H9 (cell line): ENCODE results near the gene LKAAEAR1. TPM values are rescaled to one million over a fixed set of nuclear protein-coding genes. Genes with fewer than 3 reads are reported as not detected.
A peak's percentile ranks its signal among the peaks of the same experiment; 100 is the strongest.

Source experiments
- DNase-seq: peaks from one replicate; pipeline ENCODE4 v3.0.0-alpha.2; 2017
- H2AFZ ChIP-seq: one replicate; pipeline ENCODE4 v1.6.1; 2013; ENCODE audit warnings: mild to moderate bottlenecking, low read length, control low read depth, moderate library complexity
- H2AK5ac ChIP-seq: 2 replicates; pipeline ENCODE4 v1.6.1; 2013; ENCODE audit warnings: low read length, control low read depth, mixed read lengths; ENCODE audit not compliant: insufficient read length
- H2BK120ac ChIP-seq: one replicate; pipeline ENCODE4 v1.6.1; 2013; ENCODE audit warnings: low read depth, mild to moderate bottlenecking, low read length, control low read depth, inconsistent platforms; ENCODE audit not compliant: poor library complexity, severe bottlenecking
- H2BK12ac ChIP-seq: 2 replicates; pipeline ENCODE4 v1.6.1; 2013; ENCODE audit warnings: low read length, control low read depth, mixed read lengths, low read depth; ENCODE audit not compliant: insufficient read length
- H2BK15ac ChIP-seq: 2 replicates; pipeline ENCODE4 v1.6.1; 2013; ENCODE audit warnings: low read depth, low read length, control low read depth
- H2BK20ac ChIP-seq: one replicate; pipeline ENCODE4 v1.6.1; 2013; ENCODE audit warnings: low read depth, mild to moderate bottlenecking, low read length, control low read depth, inconsistent platforms; ENCODE audit not compliant: poor library complexity, severe bottlenecking
- H2BK5ac ChIP-seq: 2 replicates; pipeline ENCODE4 v1.6.1; 2013; ENCODE audit warnings: low read length, control low read depth, mixed read lengths; ENCODE audit not compliant: insufficient read length
- H3K14ac ChIP-seq: 2 replicates; pipeline ENCODE4 v1.6.1; 2013; ENCODE audit warnings: low read length, control low read depth; ENCODE audit not compliant: insufficient read depth
- H3K18ac ChIP-seq: 2 replicates; pipeline ENCODE4 v1.6.1; 2013; ENCODE audit warnings: low read depth, mild to moderate bottlenecking, mixed read lengths, low read length, control low read depth; ENCODE audit not compliant: insufficient read length
- H3K23ac ChIP-seq: 2 replicates; pipeline ENCODE4 v1.6.1; 2013; ENCODE audit warnings: low read length, control low read depth, mixed read lengths, low read depth; ENCODE audit not compliant: insufficient read length
- H3K23me2 ChIP-seq: 2 replicates; pipeline ENCODE4 v1.6.1; 2013; ENCODE audit warnings: low read depth, mild to moderate bottlenecking, mixed read lengths, low read length, control low read depth; ENCODE audit not compliant: insufficient read length, poor library complexity, severe bottlenecking
- H3K27ac ChIP-seq: 2 replicates; pipeline ENCODE4 v1.5.1; 2013; ENCODE audit warnings: low read length, control low read depth, mixed read lengths, low read depth; ENCODE audit not compliant: insufficient read length
- H3K27me3 ChIP-seq: 2 replicates; pipeline ENCODE4 v1.6.1; 2013; ENCODE audit warnings: low read length, control low read depth, inconsistent platforms; ENCODE audit not compliant: insufficient read depth
- H3K4ac ChIP-seq: 2 replicates; pipeline ENCODE4 v1.6.1; 2013; ENCODE audit warnings: low read depth, mild to moderate bottlenecking, control low read depth, inconsistent platforms, low read length, moderate library complexity
- H3K4me1 ChIP-seq: 2 replicates; pipeline ENCODE4 v1.6.1; 2013; ENCODE audit warnings: low read length, control low read depth, inconsistent platforms; ENCODE audit not compliant: insufficient read depth
- H3K4me2 ChIP-seq: 2 replicates; pipeline ENCODE4 v1.6.1; 2013; ENCODE audit warnings: low read length, control low read depth, mixed read lengths; ENCODE audit not compliant: insufficient read length, insufficient read depth
- H3K56ac ChIP-seq: 2 replicates; pipeline ENCODE4 v1.6.1; 2013; ENCODE audit warnings: low read depth, mild to moderate bottlenecking, mixed read lengths, low read length, control low read depth; ENCODE audit not compliant: insufficient read length
- H3K79me1 ChIP-seq: 2 replicates; pipeline ENCODE4 v1.6.1; 2013; ENCODE audit warnings: low read depth, mild to moderate bottlenecking, moderate library complexity, low read length, control low read depth, inconsistent platforms; ENCODE audit not compliant: insufficient read depth, poor library complexity, severe bottlenecking
- H3K79me2 ChIP-seq: 2 replicates; pipeline ENCODE4 v1.6.1; 2013; ENCODE audit warnings: low read length, control low read depth, inconsistent platforms; ENCODE audit not compliant: insufficient read depth
- H3K9ac ChIP-seq: 2 replicates; pipeline ENCODE4 v1.6.1; 2013; ENCODE audit warnings: low read length, control low read depth, mixed read lengths; ENCODE audit not compliant: insufficient read length; ENCODE audit errors: extremely low read depth
- H3K9me3 ChIP-seq: one replicate; pipeline ENCODE4 v1.6.1; 2013; ENCODE audit warnings: low read depth, low read length, inconsistent platforms; ENCODE audit not compliant: control insufficient read depth
- H3T11ph ChIP-seq: one replicate; pipeline ENCODE4 v1.6.1; 2013; ENCODE audit warnings: mild to moderate bottlenecking, low read length, control low read depth, inconsistent platforms
- H4K20me1 ChIP-seq: one replicate; pipeline ENCODE4 v1.6.1; 2013; ENCODE audit not compliant: control insufficient read depth, insufficient read length, insufficient read depth
- H4K5ac ChIP-seq: 2 replicates; pipeline ENCODE4 v1.6.1; 2013; ENCODE audit warnings: low read depth, mild to moderate bottlenecking, mixed read lengths, low read length, control low read depth; ENCODE audit not compliant: insufficient read length
- H4K8ac ChIP-seq: replicated peaks from 2 replicates; pipeline ENCODE4 v1.6.1; 2013; ENCODE audit warnings: low read length, control low read depth, mixed read lengths, low read depth; ENCODE audit not compliant: insufficient read length
- H4K91ac ChIP-seq: 2 replicates; pipeline ENCODE4 v1.6.1; 2013; ENCODE audit warnings: low read depth, mild to moderate bottlenecking, moderate library complexity, mixed read lengths, low read length, control low read depth; ENCODE audit not compliant: insufficient read length
- H3K27ac Mint-ChIP-seq, 3 experiments: 2 replicates in 2 of 3; 3 replicates in 1 of 3; pipeline ENCODE4 v1.8.0; 2020 to 2021; ENCODE audit warnings: mixed read lengths in 3 of 3, mild to moderate bottlenecking in 1 of 3, moderate library complexity in 1 of 3
- H3K27me3 Mint-ChIP-seq: 2 replicates; pipeline ENCODE4 v1.8.0; 2021; ENCODE audit warnings: low read depth, mild to moderate bottlenecking, moderate library complexity, mixed read lengths
- H3K36me3 Mint-ChIP-seq, 3 experiments: 2 replicates in 2 of 3; 3 replicates in 1 of 3; pipeline ENCODE4 v1.8.0; 2020 to 2021; ENCODE audit warnings: low read depth in 3 of 3, mixed read lengths in 3 of 3; ENCODE audit not compliant: insufficient read depth in 1 of 3
- H3K4me1 Mint-ChIP-seq, 2 experiments: 2 replicates each; pipeline ENCODE4 v1.8.0; 2020; ENCODE audit warnings: mixed read lengths in 2 of 2
- H3K4me3 Mint-ChIP-seq, 2 experiments: 2 replicates in 1 of 2; 3 replicates in 1 of 2; pipeline ENCODE4 v1.8.0; 2020 to 2021; ENCODE audit warnings: mild to moderate bottlenecking in 2 of 2, mixed read lengths in 2 of 2, moderate library complexity in 1 of 2
- H3K9me3 Mint-ChIP-seq, 2 experiments: 2 replicates in 1 of 2; 3 replicates in 1 of 2; pipeline ENCODE4 v1.8.0; 2020; ENCODE audit warnings: mild to moderate bottlenecking in 2 of 2, mixed read lengths in 2 of 2, moderate library complexity in 1 of 2
- CTCF ChIP-seq: fragments of 200-600 bp; sonication (generic); conservative IDR thresholded peaks from 3 replicates; pipeline ENCODE4 v1.8.0; 2021; ENCODE audit warnings: antibody characterized with exemption, mild to moderate bottlenecking
- WGBS: extraction: QIAGEN DNeasy Blood & Tissue Kit; methylation state at CpG from one replicate; pipeline ENCODE4 v1.1.7; 2013; ENCODE audit warnings: missing lambda C conversion rate, low lambda C conversion rate, mixed read lengths; ENCODE audit not compliant: insufficient read length; ENCODE audit errors: extremely low coverage; 5-methylcytosine and 5-hydroxymethylcytosine counted together
- total RNA-seq: library from RNA; stranded (reverse); gene quantifications from 2 replicates; pipeline ENCODE4 v1.2.1, GENCODE V29; 2021

LKAAEAR1 gene
- total RNA-seq, 1 experiment from 2014 or later = 0.39 TPM

GRCh38 chr20:64091770-64092169, 7.6 kb upstream of the LKAAEAR1 start:
- Mint-ChIP-seq H3K27me3 (peaks cover 35% of the 10 kb centered on the region), H3K4me1 (peaks cover 6 to 11% of the 10 kb centered on the region in 2 experiments), H3K27ac (no peak overlapping the region), H3K4me3 (no peak overlapping the region), H3K36me3 (peaks cover under 1 to 2% (median under 1%) of the 10 kb centered on the region in 3 experiments; a peak in 5 of 7 replicates), H3K9me3 (peaks cover 6 to 8% of the 10 kb centered on the region in 2 experiments)
- no CpG with 5 or more reads among the region's 16 CpGs for WGBS
- no peaks in the 10 kb centered on the region for H3K23me2 ChIP-seq
- no peak overlapping the region for H3K27ac ChIP-seq
- H3K14ac ChIP-seq = no peak overlapping the region
- no peaks in the 10 kb centered on the region for H3K27me3 ChIP-seq
- no peak overlapping the region for H3K4ac ChIP-seq
- no peak overlapping the region for H3K56ac ChIP-seq
- no peak overlapping the region for H2BK120ac ChIP-seq
- no peaks in the 10 kb centered on the region; the same call in 1 of the 2 replicates for H3K4me1 ChIP-seq
- H2AK5ac ChIP-seq = no peak overlapping the region
- H2AFZ ChIP-seq = no peak overlapping the region
- H3K79me2 ChIP-seq = no peaks in the 10 kb centered on the region
- no peak overlapping the region for H3K23ac ChIP-seq
- no peaks in the 10 kb centered on the region for H3K9me3 ChIP-seq
- H4K20me1 ChIP-seq = no peaks in the 10 kb centered on the region
- H3K79me1 ChIP-seq = no peaks in the 10 kb centered on the region
- no peak overlapping the region for H2BK20ac ChIP-seq
- no peak overlapping the region for H2BK12ac ChIP-seq
- no peak overlapping the region for H4K8ac ChIP-seq
- TF ChIP-seq CTCF = no peak
- no peak overlapping the region for H2BK5ac ChIP-seq
- peak; percentile 54 for DNase-seq
- no peak overlapping the region for H4K91ac ChIP-seq
- H4K5ac ChIP-seq = no peak overlapping the region
- H3T11ph ChIP-seq = no peak overlapping the region
- H2BK15ac ChIP-seq = no peak overlapping the region
- no peak overlapping the region for H3K4me2 ChIP-seq
- no peak overlapping the region for H3K9ac ChIP-seq
- H3K18ac ChIP-seq = no peak overlapping the region
